ENCODE results near the gene ANKRD16.
A peak's percentile ranks its signal among the peaks of the same experiment; 100 is the strongest.
"Not testable (repeated sequence)": the region's sequence is repeated elsewhere in the genome, so short reads cannot be mapped to it uniquely, and the experiment has no call there.

The ANKRD16 gene

DNA sequence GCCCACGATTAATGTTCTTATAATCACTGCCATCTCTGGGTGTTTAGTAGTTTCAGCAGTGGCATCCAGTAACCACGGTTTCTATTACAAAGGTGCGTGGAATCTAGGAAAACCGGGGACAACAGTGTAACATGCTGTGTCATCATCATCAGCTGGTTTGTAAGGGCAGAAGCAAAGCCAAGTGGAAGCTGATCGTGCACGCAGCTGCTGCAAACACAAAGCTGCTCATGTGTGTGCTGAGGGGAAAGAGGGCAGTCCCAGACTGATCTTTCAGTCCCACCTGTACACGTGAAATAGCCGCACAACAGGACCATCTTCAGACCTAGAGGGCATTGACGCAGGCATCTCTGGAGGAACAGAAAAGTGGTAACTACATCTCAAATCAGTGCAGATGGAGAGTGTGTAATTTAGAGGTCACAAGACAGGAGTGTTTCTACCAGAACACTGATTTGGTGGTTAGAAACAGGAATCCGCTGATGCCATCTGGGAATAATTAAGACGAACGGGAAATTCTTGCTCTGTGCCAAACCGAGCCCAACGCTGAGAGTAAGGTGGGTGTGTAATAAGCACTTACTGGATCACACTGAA is 13.4 kb downstream of the ANKRD16 start:
- peak; percentile 87 for DNase-seq (ENCODE audit: low read depth)
- Histone ChIP-seq H3K9ac (ENCODE audit: low read length) (peak overlapping the region; percentile 20), H3K9me3 (ENCODE audit: control insufficient read depth, low read length) (no peaks in the 10 kb centered on the region), H3K36me3 (ENCODE audit: control insufficient read depth, insufficient read depth, low read length, severe bottlenecking) (peaks cover 39% of the 10 kb centered on the region), H3K27me3 (replicated peaks; ENCODE audit: control insufficient read depth, insufficient read depth, low read length) (no peaks in the 10 kb centered on the region), H3K4me3 (ENCODE audit: low read length) (peak overlapping the region; percentile 55), H3K4me1 (ENCODE audit: control insufficient read depth, insufficient read depth, low read length) (peaks cover 18% of the 10 kb centered on the region)

DNA sequence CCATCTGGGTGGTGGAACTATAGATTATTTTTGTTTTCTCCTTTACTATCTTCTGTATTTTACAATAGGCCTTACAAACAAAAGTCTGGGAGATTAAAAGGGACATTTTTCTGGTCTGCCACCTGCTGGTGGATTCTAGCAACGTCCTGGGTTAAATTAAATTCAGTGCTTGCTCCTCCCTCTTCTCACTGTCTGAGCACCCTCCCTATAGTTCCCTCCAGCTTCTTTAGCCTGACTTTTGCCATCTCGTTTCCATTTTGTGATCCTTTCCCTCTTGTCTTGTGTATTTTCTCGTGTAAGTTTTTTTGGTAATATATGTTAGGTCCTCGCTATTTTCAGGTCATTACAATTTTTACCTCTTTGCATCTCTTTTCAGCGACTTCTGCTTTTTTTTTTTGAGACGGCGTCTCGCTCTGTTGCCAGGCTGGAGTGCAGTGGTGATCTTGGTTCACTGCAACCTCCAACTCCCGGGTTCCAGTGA is 16.1 kb downstream of the ANKRD16 start:
- Histone ChIP-seq H3K27me3 (replicated peaks; ENCODE audit: control insufficient read depth, insufficient read depth, low read length) (no peaks in the 10 kb centered on the region), H3K9ac (ENCODE audit: low read length) (no peak overlapping the region), H3K36me3 (ENCODE audit: control insufficient read depth, insufficient read depth, low read length, severe bottlenecking) (peaks cover 19% of the 10 kb centered on the region), H3K4me3 (ENCODE audit: low read length) (no peak overlapping the region), H3K4me1 (ENCODE audit: control insufficient read depth, insufficient read depth, low read length) (peaks cover 18% of the 10 kb centered on the region), H3K9me3 (ENCODE audit: control insufficient read depth, low read length) (no peaks in the 10 kb centered on the region)
- DNase-seq (ENCODE audit: low read depth), result peak; percentile 87

DNA sequence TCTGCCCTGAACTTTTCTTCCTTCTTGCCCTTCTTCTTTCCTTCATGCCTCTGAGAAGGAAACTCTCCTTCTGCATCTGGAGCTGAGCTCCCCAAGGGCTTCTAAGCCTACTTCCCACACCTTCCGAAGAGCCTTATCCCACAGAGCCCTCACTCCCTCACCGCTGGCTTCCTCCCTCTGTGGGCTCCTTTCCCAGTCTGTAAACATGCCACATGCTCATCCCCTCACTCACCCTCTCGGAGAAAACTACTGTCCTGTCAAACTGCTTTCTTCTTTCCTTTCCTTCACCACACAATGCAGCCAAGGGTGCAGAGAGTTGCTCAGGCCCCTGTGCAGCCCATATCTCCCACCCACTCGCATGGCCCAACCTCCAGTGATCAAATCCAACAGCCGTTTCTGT is 18.1 kb downstream of the ANKRD16 start:
- H3K4me3 ChIP-seq (ENCODE audit: low read length), result no peak overlapping the region
- H3K4me1 ChIP-seq (ENCODE audit: control insufficient read depth, insufficient read depth, low read length), result peaks cover 13% of the 10 kb centered on the region
- H3K27me3 ChIP-seq (replicated peaks; ENCODE audit: control insufficient read depth, insufficient read depth, low read length), result no peaks in the 10 kb centered on the region
- no peak overlapping the region for H3K9ac ChIP-seq (ENCODE audit: low read length)
- H3K36me3 ChIP-seq (ENCODE audit: control insufficient read depth, insufficient read depth, low read length, severe bottlenecking), result peaks cover 6% of the 10 kb centered on the region
- DNase-seq (ENCODE audit: low read depth), result no peak
- peaks cover 3% of the 10 kb centered on the region for H3K9me3 ChIP-seq (ENCODE audit: control insufficient read depth, low read length)

DNA sequence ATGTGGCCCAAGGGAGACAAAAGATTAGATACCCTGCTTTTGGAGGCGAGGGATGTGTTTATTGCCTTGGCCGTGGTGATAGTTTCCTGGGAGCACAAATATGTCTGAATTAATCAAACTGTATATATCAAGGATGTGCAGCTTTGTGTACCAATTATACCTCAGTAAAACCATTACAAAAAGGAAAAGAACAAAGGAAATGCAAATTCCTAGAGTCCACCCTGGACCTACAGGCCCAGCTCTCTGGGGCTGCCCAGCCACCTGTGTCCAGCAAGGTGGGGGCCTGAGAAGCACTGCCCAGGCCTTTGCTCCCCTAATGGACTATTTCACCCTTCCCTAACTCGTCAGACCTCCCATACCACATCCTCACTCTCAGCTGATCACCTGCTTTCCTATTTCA is 20.5 kb downstream of the ANKRD16 start:
- no peak overlapping the region for H3K9ac ChIP-seq (ENCODE audit: low read length)
- H3K36me3 ChIP-seq (ENCODE audit: control insufficient read depth, insufficient read depth, low read length, severe bottlenecking), result no peaks in the 10 kb centered on the region
- H3K4me1 ChIP-seq (ENCODE audit: control insufficient read depth, insufficient read depth, low read length), result peaks cover 6% of the 10 kb centered on the region
- no peak overlapping the region for H3K4me3 ChIP-seq (ENCODE audit: low read length)
- H3K9me3 ChIP-seq (ENCODE audit: control insufficient read depth, low read length), result peaks cover 3% of the 10 kb centered on the region
- DNase-seq (ENCODE audit: low read depth), result no peak
- no peaks in the 10 kb centered on the region for H3K27me3 ChIP-seq (replicated peaks; ENCODE audit: control insufficient read depth, insufficient read depth, low read length)

DNA sequence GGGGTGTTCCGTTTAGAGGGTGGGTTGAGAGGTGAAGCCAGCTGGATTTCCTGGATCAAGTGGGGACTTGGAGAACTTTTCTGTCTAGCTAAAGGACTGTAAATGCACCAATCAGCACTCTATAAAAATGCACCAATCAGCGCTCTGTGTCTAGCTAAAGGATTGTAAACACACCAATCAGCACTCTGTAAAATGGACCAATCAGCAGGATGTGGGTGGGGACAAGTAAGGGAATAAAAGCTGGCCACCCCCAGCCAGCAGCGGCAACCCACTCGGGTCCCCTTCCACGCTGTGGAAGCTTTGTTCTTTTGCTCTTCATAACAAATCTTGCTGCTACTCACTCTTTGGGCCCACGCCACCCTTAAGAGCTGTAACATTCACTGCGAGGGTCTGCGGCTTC is 21.3 kb downstream of the ANKRD16 start:
- not testable (repeated sequence) for DNase-seq (ENCODE audit: low read depth); H3K4me1 ChIP-seq (ENCODE audit: control insufficient read depth, insufficient read depth, low read length); H3K27me3 ChIP-seq (replicated peaks; ENCODE audit: control insufficient read depth, insufficient read depth, low read length); H3K9ac ChIP-seq (ENCODE audit: low read length); H3K9me3 ChIP-seq (ENCODE audit: control insufficient read depth, low read length); H3K4me3 ChIP-seq (ENCODE audit: low read length); H3K36me3 ChIP-seq (ENCODE audit: control insufficient read depth, insufficient read depth, low read length, severe bottlenecking)

DNA sequence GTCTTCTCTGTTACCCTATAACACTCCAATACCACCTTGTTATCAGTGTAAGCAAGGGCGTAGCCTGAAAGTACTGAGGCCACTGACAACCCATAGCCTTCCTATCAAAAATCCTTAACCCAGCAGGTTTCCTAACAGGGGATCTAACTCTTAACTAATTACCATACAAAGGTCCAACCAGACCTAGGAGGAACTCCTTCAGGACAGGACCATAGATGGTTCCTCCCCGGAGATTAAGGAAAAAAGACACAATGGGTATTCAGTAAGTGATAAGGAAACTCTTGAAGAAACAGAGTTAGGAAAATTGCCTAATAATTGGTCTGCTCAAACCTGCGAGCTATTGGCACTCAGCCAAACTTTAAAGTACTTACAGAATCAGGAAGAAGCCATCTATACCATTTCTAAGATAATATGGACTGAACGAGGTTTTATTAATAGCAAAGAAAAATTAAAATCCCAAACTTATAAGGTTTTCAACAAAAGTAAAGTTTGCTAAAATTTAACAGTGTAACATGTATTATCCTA is 22.5 kb downstream of the ANKRD16 start:
- H3K4me3 ChIP-seq (ENCODE audit: low read length); H3K27me3 ChIP-seq (replicated peaks; ENCODE audit: control insufficient read depth, insufficient read depth, low read length); H3K4me1 ChIP-seq (ENCODE audit: control insufficient read depth, insufficient read depth, low read length); DNase-seq (ENCODE audit: low read depth); H3K9ac ChIP-seq (ENCODE audit: low read length); H3K36me3 ChIP-seq (ENCODE audit: control insufficient read depth, insufficient read depth, low read length, severe bottlenecking); H3K9me3 ChIP-seq (ENCODE audit: control insufficient read depth, low read length): not testable (repeated sequence)

DNA sequence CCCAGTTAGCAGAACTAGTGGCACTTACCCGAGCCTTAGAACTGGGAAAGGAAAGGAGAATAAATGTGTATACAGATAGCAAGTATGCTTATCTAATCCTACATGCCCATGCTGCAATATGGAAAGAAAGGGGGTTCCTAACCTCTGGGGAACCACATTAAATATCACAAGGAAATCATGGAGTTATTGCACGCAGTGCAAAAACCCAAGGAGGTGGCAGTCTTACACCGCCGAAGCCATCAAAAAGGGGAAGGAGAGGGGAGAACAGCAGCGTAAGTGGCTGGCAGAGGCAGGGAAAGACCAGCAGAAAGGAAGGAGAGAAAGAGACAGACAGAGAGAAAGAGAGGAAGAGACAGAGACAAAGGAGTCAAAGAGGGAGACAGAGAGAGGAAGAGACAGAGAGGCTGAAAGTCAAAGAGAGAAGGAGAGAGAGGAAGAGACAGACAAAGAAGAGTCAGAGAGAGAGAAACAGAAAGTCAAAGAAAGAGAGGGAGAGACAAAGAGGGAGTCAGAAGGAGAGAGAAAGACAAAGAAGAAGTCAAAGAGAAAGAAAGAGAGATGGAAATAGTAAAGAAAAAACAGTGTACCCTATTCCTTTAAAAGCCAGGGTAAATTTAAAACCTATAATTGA is 23.1 kb downstream of the ANKRD16 start:
- H3K27me3 ChIP-seq (replicated peaks; ENCODE audit: control insufficient read depth, insufficient read depth, low read length); H3K9me3 ChIP-seq (ENCODE audit: control insufficient read depth, low read length); H3K4me3 ChIP-seq (ENCODE audit: low read length); H3K4me1 ChIP-seq (ENCODE audit: control insufficient read depth, insufficient read depth, low read length); H3K9ac ChIP-seq (ENCODE audit: low read length); H3K36me3 ChIP-seq (ENCODE audit: control insufficient read depth, insufficient read depth, low read length, severe bottlenecking); DNase-seq (ENCODE audit: low read depth): not testable (repeated sequence)

DNA sequence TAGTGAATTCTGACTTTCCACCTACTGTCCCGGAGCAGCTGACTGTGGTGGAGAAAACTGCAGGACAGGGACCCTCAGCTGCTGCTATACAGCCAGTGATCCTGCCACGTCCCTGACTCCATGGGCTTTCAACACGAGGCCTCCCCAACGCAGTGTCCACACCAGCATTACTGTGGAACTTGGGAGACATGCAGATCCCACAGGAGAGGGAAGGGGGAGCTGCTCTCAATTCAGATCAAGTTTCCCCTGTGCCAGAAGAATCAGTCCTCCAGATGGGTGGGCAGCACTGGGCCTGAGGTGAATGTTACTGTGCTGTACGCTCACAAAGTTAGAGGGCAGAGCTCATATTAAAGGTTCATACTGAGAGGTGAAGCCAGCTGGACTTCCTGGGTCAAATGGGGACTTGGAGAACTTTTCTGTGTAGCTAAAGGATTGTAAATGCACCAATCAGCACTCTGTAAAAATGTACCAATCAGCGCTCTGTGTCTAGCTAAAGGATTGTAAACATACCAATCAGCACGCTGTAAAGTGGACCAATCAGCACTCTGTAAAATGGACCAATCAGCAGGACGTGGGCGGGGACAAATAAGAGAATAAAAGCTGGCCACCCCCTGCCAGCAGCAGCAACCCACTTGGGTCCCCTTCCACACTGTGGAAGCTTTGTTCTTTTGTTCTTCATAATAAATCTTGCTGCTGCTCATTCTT is 26.6 kb downstream of the ANKRD16 start:
- H3K36me3 ChIP-seq (ENCODE audit: control insufficient read depth, insufficient read depth, low read length, severe bottlenecking), result not testable (repeated sequence)

DNA sequence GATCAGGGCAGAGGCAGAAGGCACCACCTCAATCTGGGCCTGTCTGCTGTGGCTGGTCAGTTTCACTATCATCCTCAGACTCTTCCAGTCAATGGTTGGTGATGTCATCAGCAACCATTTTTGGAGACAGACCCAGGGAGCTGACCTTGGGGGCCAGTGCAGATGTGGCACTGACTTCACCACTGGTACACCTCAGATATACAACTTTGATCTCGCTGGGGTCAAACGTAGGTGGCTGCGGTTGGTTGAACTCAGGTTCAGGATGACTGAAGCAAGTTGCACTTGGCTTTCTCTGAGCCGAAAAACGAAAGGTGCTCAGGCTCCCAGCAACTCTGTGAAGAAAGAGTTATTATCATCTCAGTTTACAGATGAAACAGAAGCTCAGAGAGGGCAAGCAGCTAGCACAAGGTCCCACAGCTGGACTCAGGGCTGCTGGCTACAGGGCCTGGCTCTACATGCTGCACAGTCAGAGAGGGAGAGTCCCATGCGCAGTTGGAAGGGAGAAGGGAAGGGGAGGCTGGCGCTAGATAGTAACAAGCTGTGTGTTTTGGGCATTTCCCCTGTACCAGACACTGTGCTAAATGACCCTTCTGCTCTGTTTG is 27.2 kb downstream of the ANKRD16 start:
- no peaks in the 10 kb centered on the region for H3K27me3 ChIP-seq (replicated peaks; ENCODE audit: control insufficient read depth, insufficient read depth, low read length)
- H3K4me3 ChIP-seq (ENCODE audit: low read length), result no peak overlapping the region
- H3K4me1 ChIP-seq (ENCODE audit: control insufficient read depth, insufficient read depth, low read length), result peaks cover 5% of the 10 kb centered on the region
- no peak for DNase-seq (ENCODE audit: low read depth)
- no peaks in the 10 kb centered on the region for H3K36me3 ChIP-seq (ENCODE audit: control insufficient read depth, insufficient read depth, low read length, severe bottlenecking)
- H3K9me3 ChIP-seq (ENCODE audit: control insufficient read depth, low read length), result no peaks in the 10 kb centered on the region
- no peak overlapping the region for H3K9ac ChIP-seq (ENCODE audit: low read length)

More for the DNA sequence above, 26.6 kb downstream of the ANKRD16 start:
- DNase-seq (ENCODE audit: low read depth); H3K9ac ChIP-seq (ENCODE audit: low read length); H3K9me3 ChIP-seq (ENCODE audit: control insufficient read depth, low read length); H3K4me1 ChIP-seq (ENCODE audit: control insufficient read depth, insufficient read depth, low read length); H3K4me3 ChIP-seq (ENCODE audit: low read length); H3K27me3 ChIP-seq (replicated peaks; ENCODE audit: control insufficient read depth, insufficient read depth, low read length): not testable (repeated sequence)

DNA sequence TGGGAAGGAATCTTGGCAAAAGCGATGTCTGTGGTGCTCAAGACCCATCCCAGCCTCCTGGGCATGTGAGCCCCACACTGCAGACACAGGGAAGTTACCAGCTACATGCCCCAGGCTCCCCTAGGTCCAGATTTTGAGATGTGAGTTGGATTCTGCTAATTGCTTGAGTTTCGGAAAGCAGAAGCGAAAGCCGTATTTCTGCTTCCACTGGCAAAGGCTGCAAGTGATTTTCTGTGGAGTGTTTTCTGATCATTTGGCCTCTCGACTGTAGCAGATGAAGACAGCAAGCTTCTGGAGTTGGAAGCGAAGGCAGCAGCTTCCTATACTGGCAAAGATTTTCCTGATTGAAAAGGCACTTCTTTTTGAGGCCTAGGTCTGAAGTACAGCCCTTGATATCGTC is 29.6 kb downstream of the ANKRD16 start:
- Histone ChIP-seq H3K4me1 (ENCODE audit: control insufficient read depth, insufficient read depth, low read length) (peaks cover 5% of the 10 kb centered on the region), H3K27me3 (replicated peaks; ENCODE audit: control insufficient read depth, insufficient read depth, low read length) (peaks cover 6% of the 10 kb centered on the region), H3K4me3 (ENCODE audit: low read length) (no peak overlapping the region), H3K9me3 (ENCODE audit: control insufficient read depth, low read length) (no peaks in the 10 kb centered on the region), H3K36me3 (ENCODE audit: control insufficient read depth, insufficient read depth, low read length, severe bottlenecking) (no peaks in the 10 kb centered on the region), H3K9ac (ENCODE audit: low read length) (no peak overlapping the region)
- DNase-seq (ENCODE audit: low read depth), result no peak

DNA sequence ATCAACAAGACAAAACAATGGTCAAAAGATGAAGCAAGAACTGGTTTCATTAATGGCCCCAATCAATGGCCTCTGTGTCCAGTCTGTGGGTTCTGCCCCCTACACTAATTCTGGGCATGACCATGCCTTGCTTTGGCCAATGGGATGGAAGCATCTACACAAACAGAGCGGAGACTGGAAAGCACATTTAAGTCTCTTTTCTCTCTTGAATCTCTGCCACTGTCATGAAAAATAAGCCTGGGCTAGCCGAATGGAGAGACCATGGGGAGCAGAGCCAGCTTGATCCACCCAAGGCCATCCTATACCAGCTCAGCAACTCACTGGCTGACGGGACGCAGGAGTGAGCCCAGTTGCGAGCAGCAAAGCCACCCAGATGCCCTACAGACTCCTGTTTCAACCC is 30.9 kb downstream of the ANKRD16 start:
- H3K27me3 ChIP-seq (replicated peaks; ENCODE audit: control insufficient read depth, insufficient read depth, low read length), result peaks cover 6% of the 10 kb centered on the region
- peaks cover 5% of the 10 kb centered on the region for H3K4me1 ChIP-seq (ENCODE audit: control insufficient read depth, insufficient read depth, low read length)
- DNase-seq (ENCODE audit: low read depth), result no peak
- H3K4me3 ChIP-seq (ENCODE audit: low read length), result no peak overlapping the region
- H3K9ac ChIP-seq (ENCODE audit: low read length), result no peak overlapping the region
- no peaks in the 10 kb centered on the region for H3K36me3 ChIP-seq (ENCODE audit: control insufficient read depth, insufficient read depth, low read length, severe bottlenecking)
- H3K9me3 ChIP-seq (ENCODE audit: control insufficient read depth, low read length), result no peaks in the 10 kb centered on the region

Data from adipocyte (in vitro differentiated cells).